ENCODE results near the gene GTF3A. TPM values are rescaled to one million over a fixed set of nuclear protein-coding genes. Genes with fewer than 3 reads are reported as not detected.

Gene GTF3A
- total RNA-seq, 1 donor from 2014 or later = 163 TPM

GRCh38 chr13:27421101-27421871, 3.1 kb upstream of the GTF3A start:
- DNase-seq (ENCODE audit: low read depth) = no peak
- TF ChIP-seq CTCF (IDR thresholded peaks at IDR 0.05; ENCODE audit: insufficient read depth, low read length, severe bottlenecking) = no peak
- no peak for FAIRE-seq
- no peak overlapping the region for H3K4me3 ChIP-seq (ENCODE audit: low read depth, low read length)
- no peaks in the 10 kb centered on the region for H3K36me3 ChIP-seq (ENCODE audit: control insufficient read depth, insufficient read depth, low read length)
- no peaks in the 10 kb centered on the region for H3K27me3 ChIP-seq (ENCODE audit: control insufficient read depth, insufficient read depth, low read length)

- no peak for DNase-seq (ENCODE audit: low read depth)
- H3K27me3 ChIP-seq (ENCODE audit: control insufficient read depth, insufficient read depth, low read length) = no peaks in the 10 kb centered on the region
- no peak for FAIRE-seq
- no peak for TF ChIP-seq CTCF (IDR thresholded peaks at IDR 0.05; ENCODE audit: insufficient read depth, low read length, severe bottlenecking)
- no peak overlapping the region for H3K4me3 ChIP-seq (ENCODE audit: low read depth, low read length)
- H3K36me3 ChIP-seq (ENCODE audit: control insufficient read depth, insufficient read depth, low read length) = peaks cover 3% of the 10 kb centered on the region
Observed at GRCh38 chr13:27423333-27423732, 1.1 kb upstream of the GTF3A start.

GRCh38 chr13:27425158-27425917, 919 bp downstream of the GTF3A start:
- FAIRE-seq (no peak), DNase-seq (ENCODE audit: low read depth) (no peak)
- TF ChIP-seq CTCF (IDR thresholded peaks at IDR 0.05; ENCODE audit: insufficient read depth, low read length, severe bottlenecking) = no peak

GRCh38 chr13:27425918-27426630, 1.7 kb downstream of the GTF3A start:
- no peaks in the 10 kb centered on the region for H3K27me3 ChIP-seq (ENCODE audit: control insufficient read depth, insufficient read depth, low read length)
- FAIRE-seq = peak; percentile 7
- peak; percentile 90 for DNase-seq (ENCODE audit: low read depth)
- H3K4me3 ChIP-seq (ENCODE audit: low read depth, low read length) = peak overlapping the region; percentile 63
- peak; percentile 56 for TF ChIP-seq CTCF (IDR thresholded peaks at IDR 0.05; ENCODE audit: insufficient read depth, low read length, severe bottlenecking)
- H3K36me3 ChIP-seq (ENCODE audit: control insufficient read depth, insufficient read depth, low read length) = peaks cover 12% of the 10 kb centered on the region

More at GRCh38 chr13:27425158-27425917, 919 bp downstream of the GTF3A start:
- peak overlapping the region; percentile 63 for H3K4me3 ChIP-seq (ENCODE audit: low read depth, low read length)
- peaks cover 10% of the 10 kb centered on the region for H3K36me3 ChIP-seq (ENCODE audit: control insufficient read depth, insufficient read depth, low read length)
- no peaks in the 10 kb centered on the region for H3K27me3 ChIP-seq (ENCODE audit: control insufficient read depth, insufficient read depth, low read length)

- peaks cover 16% of the 10 kb centered on the region for H3K36me3 ChIP-seq (ENCODE audit: control insufficient read depth, insufficient read depth, low read length)
- FAIRE-seq = no peak
- TF ChIP-seq CTCF (IDR thresholded peaks at IDR 0.05; ENCODE audit: insufficient read depth, low read length, severe bottlenecking) = no peak
Observed at GRCh38 chr13:27427641-27428040, 3.2 kb downstream of the GTF3A start.

More at GRCh38 chr13:27427641-27428040, 3.2 kb downstream of the GTF3A start:
- H3K4me3 ChIP-seq (ENCODE audit: low read depth, low read length) = no peak overlapping the region
- H3K27me3 ChIP-seq (ENCODE audit: control insufficient read depth, insufficient read depth, low read length) = no peaks in the 10 kb centered on the region
- no peak for DNase-seq (ENCODE audit: low read depth)
